ENCODE data around the gene HSPB6.

DNA sequence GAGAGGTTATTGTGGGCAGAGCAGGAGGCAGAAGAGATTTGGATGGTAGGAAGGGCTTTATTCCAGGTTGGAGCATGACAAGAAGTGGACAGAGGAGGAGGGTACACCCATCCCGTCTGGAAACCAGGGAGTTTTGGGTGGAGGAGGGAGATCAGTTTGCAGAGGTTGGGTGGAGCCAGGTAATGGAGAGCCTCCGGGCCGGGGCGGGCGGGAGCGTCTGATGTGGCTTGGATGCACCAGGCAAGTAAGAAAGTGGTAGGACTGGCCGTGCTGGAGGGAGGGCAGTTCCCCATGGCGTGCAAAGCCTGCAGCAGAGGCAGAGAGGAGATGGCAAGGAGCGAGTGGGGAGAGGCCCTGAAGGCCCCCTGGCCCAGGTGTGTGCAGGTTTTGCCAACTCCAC, 25.5 kb downstream of the HSPB6 start:
- TF ChIP-seq, protein P1, sequence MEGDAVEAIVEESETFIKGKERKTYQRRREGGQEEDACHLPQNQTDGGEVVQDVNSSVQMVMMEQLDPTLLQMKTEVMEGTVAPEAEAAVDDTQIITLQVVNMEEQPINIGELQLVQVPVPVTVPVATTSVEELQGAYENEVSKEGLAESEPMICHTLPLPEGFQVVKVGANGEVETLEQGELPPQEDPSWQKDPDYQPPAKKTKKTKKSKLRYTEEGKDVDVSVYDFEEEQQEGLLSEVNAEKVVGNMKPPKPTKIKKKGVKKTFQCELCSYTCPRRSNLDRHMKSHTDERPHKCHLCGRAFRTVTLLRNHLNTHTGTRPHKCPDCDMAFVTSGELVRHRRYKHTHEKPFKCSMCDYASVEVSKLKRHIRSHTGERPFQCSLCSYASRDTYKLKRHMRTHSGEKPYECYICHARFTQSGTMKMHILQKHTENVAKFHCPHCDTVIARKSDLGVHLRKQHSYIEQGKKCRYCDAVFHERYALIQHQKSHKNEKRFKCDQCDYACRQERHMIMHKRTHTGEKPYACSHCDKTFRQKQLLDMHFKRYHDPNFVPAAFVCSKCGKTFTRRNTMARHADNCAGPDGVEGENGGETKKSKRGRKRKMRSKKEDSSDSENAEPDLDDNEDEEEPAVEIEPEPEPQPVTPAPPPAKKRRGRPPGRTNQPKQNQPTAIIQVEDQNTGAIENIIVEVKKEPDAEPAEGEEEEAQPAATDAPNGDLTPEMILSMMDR (conservative IDR thresholded peaks at IDR 0.05) = no peak
- TF ChIP-seq EZH2 (IDR thresholded peaks at IDR 0.05; ENCODE audit: low read depth) = no peak
